GM12873 (cell line): ENCODE data around the gene ALG11.

Source experiments
- TF ChIP-seq, protein P1 (sequence below): IDR thresholded peaks from 2 replicates; pipeline ENCODE4 v1.5.1; 2012; ENCODE audit warnings: low read depth, mild to moderate bottlenecking, moderate library complexity, low read length, control low read depth; ENCODE audit not compliant: insufficient read depth; ENCODE audit errors: missing control alignments

The ALG11 gene

DNA sequence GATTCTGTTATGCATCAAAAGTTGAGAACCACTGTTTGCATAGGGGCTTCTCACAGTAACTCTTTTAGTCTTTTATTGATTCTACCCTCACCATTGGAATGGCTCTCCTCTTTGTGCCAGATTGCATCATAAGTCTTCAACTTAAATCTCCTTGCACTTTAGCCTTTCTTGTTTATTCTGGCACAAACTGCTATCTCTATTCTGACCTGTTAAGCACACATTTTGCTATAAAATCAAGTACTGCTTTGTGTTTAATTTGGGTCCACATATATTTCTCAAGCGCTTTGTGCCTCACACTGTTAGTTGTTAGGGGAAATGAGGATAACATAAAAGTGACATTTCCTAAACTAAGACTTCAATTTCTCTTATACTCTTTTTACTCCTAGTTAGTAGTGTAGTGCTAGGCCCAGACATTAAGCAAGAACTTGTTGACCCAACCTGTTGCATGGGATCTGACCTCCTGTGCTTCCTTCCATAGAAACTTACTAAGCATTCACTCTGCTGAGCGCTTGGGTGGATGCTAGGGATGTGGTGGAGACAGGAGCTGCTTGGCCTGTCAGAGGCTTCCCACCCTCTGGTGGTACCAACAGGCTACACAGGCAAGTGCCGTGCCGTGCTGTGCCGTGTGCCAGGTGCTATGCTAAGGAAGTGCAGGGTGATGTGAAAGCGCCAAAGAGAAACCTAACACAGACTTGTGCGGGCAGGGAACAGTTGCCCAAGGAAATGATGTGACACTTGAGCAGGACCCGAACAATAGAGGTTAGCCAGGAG lies 13.5 kb downstream of the ALG11 start:
- TF ChIP-seq, protein P1, sequence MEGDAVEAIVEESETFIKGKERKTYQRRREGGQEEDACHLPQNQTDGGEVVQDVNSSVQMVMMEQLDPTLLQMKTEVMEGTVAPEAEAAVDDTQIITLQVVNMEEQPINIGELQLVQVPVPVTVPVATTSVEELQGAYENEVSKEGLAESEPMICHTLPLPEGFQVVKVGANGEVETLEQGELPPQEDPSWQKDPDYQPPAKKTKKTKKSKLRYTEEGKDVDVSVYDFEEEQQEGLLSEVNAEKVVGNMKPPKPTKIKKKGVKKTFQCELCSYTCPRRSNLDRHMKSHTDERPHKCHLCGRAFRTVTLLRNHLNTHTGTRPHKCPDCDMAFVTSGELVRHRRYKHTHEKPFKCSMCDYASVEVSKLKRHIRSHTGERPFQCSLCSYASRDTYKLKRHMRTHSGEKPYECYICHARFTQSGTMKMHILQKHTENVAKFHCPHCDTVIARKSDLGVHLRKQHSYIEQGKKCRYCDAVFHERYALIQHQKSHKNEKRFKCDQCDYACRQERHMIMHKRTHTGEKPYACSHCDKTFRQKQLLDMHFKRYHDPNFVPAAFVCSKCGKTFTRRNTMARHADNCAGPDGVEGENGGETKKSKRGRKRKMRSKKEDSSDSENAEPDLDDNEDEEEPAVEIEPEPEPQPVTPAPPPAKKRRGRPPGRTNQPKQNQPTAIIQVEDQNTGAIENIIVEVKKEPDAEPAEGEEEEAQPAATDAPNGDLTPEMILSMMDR: no peak

DNA sequence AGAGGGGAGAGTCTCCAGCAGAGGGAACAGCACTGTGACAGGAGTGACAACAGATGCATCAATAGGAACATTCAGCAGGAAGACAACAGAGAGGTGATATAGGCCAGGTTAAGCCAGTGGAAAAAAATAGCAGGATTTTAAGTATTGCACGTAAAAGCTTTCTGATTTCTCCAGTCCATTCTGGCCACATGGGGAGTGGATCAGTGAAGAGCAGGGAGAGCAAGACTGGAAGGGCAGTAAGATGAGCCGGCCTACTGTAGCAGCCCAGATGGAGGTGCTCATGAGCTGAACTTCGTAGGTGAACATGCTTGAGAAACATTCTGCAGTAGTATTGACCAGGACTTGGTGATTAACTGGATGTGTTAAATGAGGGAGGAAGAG lies 14.0 kb downstream of the ALG11 start:
- TF ChIP-seq, protein P1: peak; percentile 22

DNA sequence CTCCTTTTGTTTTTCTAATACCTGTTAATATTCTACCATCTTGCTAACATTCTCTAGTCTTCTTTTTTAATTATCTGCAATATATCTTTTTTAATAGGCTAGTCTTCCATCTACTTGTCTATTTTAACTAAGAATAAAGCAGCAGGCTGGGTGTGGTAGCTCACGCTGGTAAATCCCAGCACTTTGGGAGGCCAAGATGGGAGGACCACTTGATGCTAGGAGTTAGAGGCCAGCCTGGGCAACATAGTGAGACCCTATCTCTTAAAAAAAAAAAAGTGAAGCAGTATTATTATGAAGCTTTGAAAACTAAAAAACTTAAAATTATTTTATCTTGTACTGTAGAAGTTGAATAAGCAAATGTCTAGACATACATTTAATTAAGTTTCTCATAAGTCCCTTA lies 15.6 kb downstream of the ALG11 start:
- TF ChIP-seq, protein P1: no peak

DNA sequence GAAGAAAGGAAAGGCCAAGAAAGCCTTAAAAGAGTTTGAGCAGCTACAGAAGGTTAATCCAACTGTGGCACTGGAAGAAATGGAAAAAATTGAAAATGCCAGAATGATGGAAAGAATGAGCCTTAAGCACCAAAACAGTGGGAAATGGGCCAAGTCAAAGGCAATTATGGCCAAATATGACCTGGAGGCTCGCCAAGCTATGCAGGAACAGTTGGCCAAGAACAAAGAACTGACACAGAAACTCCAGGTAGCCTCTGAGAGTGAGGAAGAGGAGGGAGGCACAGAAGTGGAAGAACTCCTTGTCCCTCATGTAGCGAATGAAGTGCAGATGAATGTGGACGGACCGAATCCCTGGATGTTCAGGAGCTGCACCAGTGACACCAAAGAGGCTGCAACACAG lies 17.4 kb downstream of the ALG11 start:
- TF ChIP-seq, protein P1: no peak

DNA sequence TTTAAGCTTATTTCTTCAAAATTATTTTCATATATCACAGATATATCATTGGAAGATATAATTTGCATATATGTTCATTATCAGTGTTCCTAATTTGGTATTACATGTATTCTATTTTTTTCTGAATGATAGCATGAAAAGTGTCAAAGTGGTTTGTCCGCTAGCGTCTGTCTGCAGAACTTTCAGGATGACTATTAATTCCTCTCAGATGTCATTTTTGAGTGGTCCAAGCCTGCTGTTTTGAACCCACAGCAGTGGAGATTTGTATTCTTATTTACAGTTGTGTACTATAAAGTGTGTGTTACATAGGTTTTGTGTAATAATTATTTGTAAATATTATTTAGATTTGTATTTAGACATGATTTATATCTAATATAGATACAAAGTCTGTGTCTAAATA lies 20.8 kb downstream of the ALG11 start:
- TF ChIP-seq, protein P1: no peak

DNA sequence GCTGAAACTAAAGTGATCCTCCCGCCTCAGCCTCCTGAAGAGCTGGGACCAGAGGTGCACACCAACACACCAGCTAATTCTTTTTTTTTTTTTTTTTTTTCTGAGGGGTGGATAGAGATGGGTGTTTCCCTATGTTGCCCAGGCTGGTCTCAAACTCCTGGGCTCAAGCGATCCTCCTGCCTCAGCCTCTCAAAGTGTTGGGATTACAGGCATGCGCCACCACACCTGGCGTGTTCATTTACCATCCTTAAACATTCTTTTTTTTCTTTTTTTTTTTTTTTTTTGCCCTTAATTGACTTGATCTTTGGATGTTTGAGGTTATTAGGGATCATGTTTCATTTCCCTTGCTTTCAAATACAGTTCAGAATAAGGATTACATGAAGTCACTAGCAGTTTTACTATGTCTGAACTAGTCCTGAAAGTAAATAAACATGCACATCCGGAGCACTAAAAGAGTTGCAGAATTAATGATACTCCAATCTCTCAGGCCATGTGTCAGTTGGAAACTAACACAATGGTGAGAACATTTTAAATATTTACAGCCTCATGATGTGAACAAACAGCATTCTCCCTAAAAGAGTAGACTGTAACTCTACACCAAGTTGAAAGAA lies 22.5 kb downstream of the ALG11 start:
- TF ChIP-seq, protein P1: no peak

DNA sequence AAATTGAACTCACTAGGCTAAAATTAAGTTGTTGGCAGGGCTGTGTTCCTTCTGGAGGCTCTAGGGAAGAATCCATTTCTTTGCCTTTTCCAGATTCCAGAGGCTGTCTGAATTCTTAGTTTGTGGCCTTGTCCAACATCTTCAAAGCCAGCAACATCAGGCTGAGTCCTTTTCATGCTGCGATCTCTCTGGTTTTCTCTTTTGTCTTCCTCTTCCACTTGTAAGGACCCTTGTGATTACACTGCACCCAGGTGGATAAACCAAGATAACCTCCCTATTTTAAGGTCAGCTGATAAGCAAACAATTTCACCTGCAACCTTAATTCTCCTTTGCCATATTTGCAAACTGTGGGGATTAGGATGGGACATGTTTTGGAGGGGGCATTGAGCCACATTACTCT lies 23.8 kb downstream of the ALG11 start:
- TF ChIP-seq, protein P1: no peak
